Cardiac fibroblast (primary cell): ENCODE results near the gene AHCYL2.
"Not testable (repeated sequence)": the region's sequence is repeated elsewhere in the genome, so short reads cannot be mapped to it uniquely, and the experiment has no call there.

Source experiments
- DNase-seq, 2 donors: peaks; one replicate each; pipeline versions ENCODE4 v3.0.0 to v3.0.0-alpha.2; 2010; ENCODE audit warnings: low read depth in 2 of 2
- H3K4me3 ChIP-seq, 2 donors: replicated peaks in 1 of 2; 1 replicate in 1 of 2; 2 replicates in 1 of 2; pipeline ENCODE4 v1.5.1; 2011; ENCODE audit warnings: low read depth in 2 of 2, low read length in 2 of 2, mild to moderate bottlenecking in 2 of 2, moderate library complexity in 1 of 2
- TF ChIP-seq, protein P1 (sequence below): IDR thresholded peaks from one replicate; pipeline ENCODE4 v1.5.1; 2011; ENCODE audit warnings: low read depth, mild to moderate bottlenecking, low read length, inconsistent platforms

AHCYL2 gene

DNA sequence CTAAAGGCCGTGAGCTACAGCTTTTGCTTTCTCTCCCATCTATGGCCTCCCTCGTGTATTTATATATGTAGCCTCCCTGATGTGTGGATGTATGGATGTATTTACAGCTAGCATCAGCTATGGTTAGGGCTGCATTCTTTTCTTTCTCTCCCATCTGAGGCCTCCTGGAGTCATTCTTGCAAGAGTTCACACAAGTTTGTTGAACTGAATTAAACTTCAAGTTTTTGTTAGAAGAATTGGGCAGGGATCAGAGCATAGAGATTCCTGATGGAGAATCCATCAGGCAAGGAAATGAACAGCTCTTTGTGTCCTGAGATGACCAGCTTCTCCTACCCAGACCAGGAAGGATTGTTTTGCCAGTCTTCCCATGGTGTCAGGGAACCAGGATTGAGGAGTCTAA is 60.3 kb downstream of the AHCYL2 start:
- TF ChIP-seq, protein P1, sequence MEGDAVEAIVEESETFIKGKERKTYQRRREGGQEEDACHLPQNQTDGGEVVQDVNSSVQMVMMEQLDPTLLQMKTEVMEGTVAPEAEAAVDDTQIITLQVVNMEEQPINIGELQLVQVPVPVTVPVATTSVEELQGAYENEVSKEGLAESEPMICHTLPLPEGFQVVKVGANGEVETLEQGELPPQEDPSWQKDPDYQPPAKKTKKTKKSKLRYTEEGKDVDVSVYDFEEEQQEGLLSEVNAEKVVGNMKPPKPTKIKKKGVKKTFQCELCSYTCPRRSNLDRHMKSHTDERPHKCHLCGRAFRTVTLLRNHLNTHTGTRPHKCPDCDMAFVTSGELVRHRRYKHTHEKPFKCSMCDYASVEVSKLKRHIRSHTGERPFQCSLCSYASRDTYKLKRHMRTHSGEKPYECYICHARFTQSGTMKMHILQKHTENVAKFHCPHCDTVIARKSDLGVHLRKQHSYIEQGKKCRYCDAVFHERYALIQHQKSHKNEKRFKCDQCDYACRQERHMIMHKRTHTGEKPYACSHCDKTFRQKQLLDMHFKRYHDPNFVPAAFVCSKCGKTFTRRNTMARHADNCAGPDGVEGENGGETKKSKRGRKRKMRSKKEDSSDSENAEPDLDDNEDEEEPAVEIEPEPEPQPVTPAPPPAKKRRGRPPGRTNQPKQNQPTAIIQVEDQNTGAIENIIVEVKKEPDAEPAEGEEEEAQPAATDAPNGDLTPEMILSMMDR: no peak
- no peak overlapping the region for H3K4me3 ChIP-seq
- DNase-seq: no peak

DNA sequence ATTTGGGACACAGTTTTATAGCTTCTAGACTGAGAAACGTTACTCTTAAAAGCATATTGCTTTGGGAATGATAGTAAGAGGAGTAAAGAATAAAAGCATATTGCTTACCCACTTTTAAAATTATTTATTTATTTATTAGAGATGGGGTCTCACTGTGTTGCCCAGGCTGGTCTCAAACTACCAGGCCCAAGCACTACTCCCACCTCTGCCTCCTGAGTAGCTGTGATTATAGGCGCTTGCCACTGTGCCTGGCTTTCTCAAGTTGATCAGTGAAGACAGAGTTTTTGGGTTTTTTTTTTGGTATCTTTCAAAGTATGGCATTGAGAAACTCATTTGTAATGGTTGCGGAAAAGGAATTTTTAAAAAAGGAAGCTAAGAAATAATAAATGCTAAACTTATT is 68.0 kb downstream of the AHCYL2 start:
- no peak for DNase-seq
- TF ChIP-seq, protein P1: no peak
- no peak overlapping the region for H3K4me3 ChIP-seq

DNA sequence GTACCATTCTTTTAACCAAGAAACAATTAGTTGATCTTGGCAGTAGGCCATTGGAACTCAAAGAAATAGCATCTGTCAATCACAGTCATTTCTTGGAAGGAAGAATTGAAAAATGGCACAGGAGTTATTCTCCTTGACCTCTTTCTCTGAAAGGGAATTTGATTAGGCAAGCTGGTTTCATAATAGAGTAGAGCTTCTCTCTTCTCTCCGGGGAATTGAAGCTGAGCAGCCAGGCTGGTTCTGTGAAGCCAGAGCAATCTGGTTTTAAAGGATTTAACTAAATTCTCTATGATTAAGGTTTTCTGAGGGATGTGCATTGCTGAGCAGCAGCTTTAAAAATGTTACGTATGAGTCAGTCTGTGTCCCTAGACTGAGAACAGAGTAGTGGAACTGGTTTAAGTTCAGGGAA is 70.2 kb downstream of the AHCYL2 start:
- TF ChIP-seq, protein P1: no peak
- DNase-seq: peak; percentile 79 to 89
- H3K4me3 ChIP-seq: no peak overlapping the region

DNA sequence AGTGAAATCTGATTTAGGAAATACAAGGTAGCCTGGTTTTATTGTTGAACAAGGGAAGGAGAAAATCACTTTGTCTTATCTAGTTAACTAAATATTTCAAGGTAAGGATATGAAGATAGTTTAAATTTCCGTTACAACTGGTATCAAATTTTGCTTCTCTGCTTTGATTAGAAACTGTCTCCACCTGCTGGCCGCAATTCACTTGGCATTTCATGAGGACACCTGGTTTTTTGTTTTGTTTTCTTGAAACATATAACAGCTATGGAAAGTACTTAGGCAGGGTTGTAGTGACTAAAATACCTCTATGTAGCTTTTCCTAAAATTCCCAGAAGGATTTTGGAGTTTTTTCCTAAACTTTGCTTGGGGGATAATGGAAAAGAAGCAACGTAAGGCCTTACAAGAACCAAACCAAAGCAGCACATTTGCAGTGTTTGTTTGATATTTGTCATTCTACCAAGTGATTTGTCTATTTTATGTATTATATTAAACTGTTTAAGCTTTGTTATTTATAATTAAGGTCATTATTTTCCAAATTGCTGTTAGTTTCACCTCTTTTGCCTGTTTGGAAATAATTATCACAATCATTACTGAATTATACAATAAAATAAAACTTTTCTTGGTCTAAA is 73.6 kb downstream of the AHCYL2 start:
- no peak overlapping the region for H3K4me3 ChIP-seq
- TF ChIP-seq, protein P1: peak; percentile 75
- peak; percentile 58 to 64 for DNase-seq

- H3K4me3 ChIP-seq: no peak overlapping the region
- DNase-seq: no peak
- TF ChIP-seq, protein P1: no peak
These were observed 75.1 kb downstream of the AHCYL2 start for GRCh38 chr7:129299889-129300288.

- H3K4me3 ChIP-seq: not testable (repeated sequence)
These were observed 75.5 kb downstream of the AHCYL2 start for GRCh38 chr7:129300299-129300698.

GRCh38 chr7:129307592-129307991 is 82.8 kb downstream of the AHCYL2 start:
- no peak for DNase-seq
- TF ChIP-seq, protein P1: no peak
- H3K4me3 ChIP-seq: no peak overlapping the region

More at GRCh38 chr7:129300299-129300698, 75.5 kb downstream of the AHCYL2 start:
- DNase-seq: not testable (repeated sequence)
